ENCODE results near the gene TEK.

DNA sequence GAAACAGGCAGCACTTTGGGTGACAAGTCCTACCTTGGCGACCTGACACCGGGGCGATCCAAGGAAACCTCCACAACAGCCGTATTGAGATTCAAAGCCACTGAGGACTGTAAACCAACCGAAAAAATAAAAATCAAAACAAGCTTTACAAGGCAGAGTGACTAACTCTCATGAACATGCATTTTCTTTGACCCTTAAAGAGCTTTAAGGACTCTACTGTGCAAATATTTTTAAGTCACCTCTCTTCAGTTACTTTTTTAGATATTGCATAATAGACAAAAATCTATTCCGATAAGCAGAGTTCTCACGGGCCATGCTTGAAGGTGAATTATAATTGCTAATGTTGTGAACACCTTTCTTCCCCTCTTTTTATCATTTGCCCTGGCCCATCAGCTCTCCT lies 149.6 kb downstream of the TEK start:
- TF ChIP-seq EZH2phosphoT487 (IDR thresholded peaks at IDR 0.05; ENCODE audit: insufficient read depth, low read depth) (no peak), EZH2 (IDR thresholded peaks at IDR 0.05; ENCODE audit: insufficient read depth, poor library complexity, severe bottlenecking) (no peak)

Data from GM23248 (cell line).